A549 (cell line): ENCODE data around the gene CAPN14. TPM values are rescaled to one million over a fixed set of nuclear protein-coding genes. Genes with fewer than 3 reads are reported as not detected.

Experiments
- ATAC-seq, 2 experiments: fragments of 200-7000 bp in 1 of 2; fragments of >200 bp in 1 of 2; cut with Nextera tagmentation in 1 of 2; cut with Tn5 transposase in 1 of 2; 3 replicates each; pipeline versions ENCODE4 v1.8.0 to v1.9.1; 2018 to 2020; ENCODE audit warnings: mild to moderate bottlenecking in 1 of 2, moderate library complexity in 1 of 2
- CTCF ChIA-PET: fragments of 300-600 bp; sonication (Branson Sonifier 250); formaldehyde crosslinking; extraction: SDS; loops from one replicate; lab custom pipeline; 2021; ENCODE audit warnings: antibody characterized with exemption, inconsistent platforms; lab: Yijun Ruan, JAX
- POLR2A ChIA-PET: fragments of 350-600 bp; formaldehyde crosslinking; extraction: SDS; loops from one replicate; lab custom pipeline; 2021; ENCODE audit warnings: antibody characterized with exemption, inconsistent platforms; lab: Yijun Ruan, JAX
- DNase-seq, 2 experiments: peaks; one replicate each; pipeline versions ENCODE4 v3.0.0 to v3.0.0-alpha.2; 2011 to 2016; ENCODE audit warnings: low read depth in 1 of 2, low spot score in 1 of 2
- FAIRE-seq: peaks from 2 replicates; lab custom pipeline; 2011; peaks lifted over from hg19 to GRCh38; lab: Jason Lieb, UNC
- H3K27ac ChIP-seq, 2 experiments: fragments of >200 bp; sonication (Bioruptor Twin); formaldehyde crosslinking; 3 replicates each; pipeline ENCODE4 v1.5.1; 2016 to 2017
- H3K4me1 ChIP-seq: fragments of >200 bp; sonication (Bioruptor Twin); formaldehyde crosslinking; 3 replicates; pipeline ENCODE4 v1.6.1; 2016
- H3K4me2 ChIP-seq: fragments of >200 bp; sonication (Bioruptor Twin); formaldehyde crosslinking; 3 replicates; pipeline ENCODE4 v1.6.1; 2016
- H3K4me3 ChIP-seq: fragments of >200 bp; sonication (Bioruptor Twin); formaldehyde crosslinking; 3 replicates; pipeline ENCODE4 v1.5.1; 2016
- H3K9me3 ChIP-seq: fragments of >200 bp; sonication (Bioruptor Twin); formaldehyde crosslinking; 3 replicates; pipeline ENCODE4 v1.6.1; 2016
- CBX8 ChIP-seq: fragments of 200-600 bp; sonication (generic); IDR thresholded peaks from 2 replicates; pipeline ENCODE4 v1.6.1; 2016
- CHD2 ChIP-seq: fragments of 150-350 bp; IDR thresholded peaks from 2 replicates; pipeline ENCODE4 v1.6.1; 2014; ENCODE audit warnings: low read length; ENCODE audit not compliant: partially characterized antibody
- EHF ChIP-seq: fragments of 250-450 bp; sonication (Bioruptor Pico); IDR thresholded peaks from 2 replicates; pipeline ENCODE4 v1.5.0; 2020; ENCODE audit warnings: mild to moderate bottlenecking
- EHMT2 ChIP-seq: fragments of 200-600 bp; sonication (generic); IDR thresholded peaks from 2 replicates; pipeline ENCODE4 v1.6.1; 2016; ENCODE audit warnings: antibody characterized with exemption, low read depth, mild to moderate bottlenecking, moderate library complexity
- FOSB ChIP-seq: fragments of 250-450 bp; sonication (Bioruptor Pico); IDR thresholded peaks from 2 replicates; pipeline ENCODE4 v1.5.0; 2020; ENCODE audit warnings: mild to moderate bottlenecking, moderate library complexity
- HEYL ChIP-seq: fragments of 250-450 bp; sonication (Bioruptor Pico); IDR thresholded peaks from 2 replicates; pipeline ENCODE4 v1.8.0; 2021; ENCODE audit warnings: mild to moderate bottlenecking, moderate library complexity
- KDM1A ChIP-seq: fragments of 200-600 bp; sonication (generic); IDR thresholded peaks from 2 replicates; pipeline ENCODE4 v1.6.1; 2016; ENCODE audit warnings: low read depth, mild to moderate bottlenecking
- KDM5A ChIP-seq: fragments of 200-600 bp; sonication (generic); IDR thresholded peaks from 2 replicates; pipeline ENCODE4 v1.6.1; 2016; ENCODE audit warnings: antibody characterized with exemption, mild to moderate bottlenecking
- MAFK ChIP-seq: fragments of 450-650 bp; IDR thresholded peaks from 2 replicates; pipeline ENCODE4 v1.6.1; 2014; ENCODE audit not compliant: partially characterized antibody
- NR3C1 ChIP-seq: fragments of >200 bp; sonication (Bioruptor Twin); formaldehyde crosslinking; IDR thresholded peaks from 3 replicates; pipeline ENCODE4 v1.6.1; 2017
- POLR2AphosphoS2 ChIP-seq: conservative IDR thresholded peaks from 2 replicates; pipeline ENCODE4 v1.6.1; 2012; ENCODE audit warnings: low read length, improper control_type of control experiment, inconsistent platforms
- RAD21 ChIP-seq, 2 experiments: fragments of >200 bp in 1 of 2; sonication (Bioruptor Twin) in 1 of 2; formaldehyde crosslinking in 1 of 2; IDR thresholded peaks in 1 of 2; conservative IDR thresholded peaks in 1 of 2; 2 replicates in 1 of 2; 3 replicates in 1 of 2; pipeline ENCODE4 v1.6.1; 2012 to 2018; ENCODE audit warnings: inconsistent platforms in 1 of 2
- RFX5 ChIP-seq: fragments of 450-650 bp; IDR thresholded peaks from 2 replicates; pipeline ENCODE4 v1.7.1; 2014; ENCODE audit warnings: antibody characterized with exemption, mild to moderate bottlenecking, moderate library complexity
- RNF2 ChIP-seq: fragments of 200-600 bp; sonication (generic); IDR thresholded peaks from 2 replicates; pipeline ENCODE4 v1.6.1; 2016; ENCODE audit warnings: low read depth, mild to moderate bottlenecking, antibody characterized with exemption, moderate library complexity, borderline replicate concordance
- SMC3 ChIP-seq: fragments of >200 bp; sonication (Bioruptor Twin); formaldehyde crosslinking; IDR thresholded peaks from 3 replicates; pipeline ENCODE4 v1.6.1; 2018; ENCODE audit warnings: inconsistent platforms
- TP53 ChIP-seq: fragments of 250-450 bp; sonication (Bioruptor Pico); IDR thresholded peaks from 2 replicates; pipeline ENCODE4 v1.5.0; 2021; ENCODE audit warnings: mild to moderate bottlenecking, moderate library complexity
- ZFP36 ChIP-seq: fragments of 450-650 bp; IDR thresholded peaks from 2 replicates; pipeline ENCODE4 v1.6.1; 2014; ENCODE audit warnings: borderline replicate concordance; ENCODE audit not compliant: partially characterized antibody
- ZSCAN20 ChIP-seq: fragments of 250-450 bp; sonication (Bioruptor Pico); IDR thresholded peaks from 2 replicates; pipeline ENCODE4 v1.8.0; 2022; ENCODE audit warnings: mild to moderate bottlenecking, moderate library complexity
- WGBS: methylation state at CpG from one replicate; pipeline ENCODE4 v1.1.6; 2017; ENCODE audit errors: missing lambda C conversion rate; 5-methylcytosine and 5-hydroxymethylcytosine counted together
- polyA plus RNA-seq, 4 experiments: library from polyadenylated mRNA; depleted of rRNA in 3 of 4; stranded (reverse); fragments of >200 nt; fragmentation: RNase III in 1 of 4; extraction: RNeasy Plus Mini Kit Qiagen cat#74134 plus additional on column Dnase treatment in 1 of 4; gene quantifications; 2 replicates in 3 of 4; 3 replicates in 1 of 4; pipeline ENCODE4 v1.2.3, GENCODE V29; 2011 to 2017
- TF ChIP-seq, protein P1 (sequence below): fragments of >200 bp; sonication (Bioruptor Twin); formaldehyde crosslinking; IDR thresholded peaks from 3 replicates; pipeline ENCODE4 v1.5.1; 2016
- TF ChIP-seq, protein P2 (sequence below): IDR thresholded peaks from 2 replicates; pipeline ENCODE4 v1.6.1; 2012
- TF ChIP-seq, protein P3 (sequence below): fragments of 200-600 bp; sonication (generic); IDR thresholded peaks from 2 replicates; pipeline ENCODE4 v1.6.1; 2016; ENCODE audit warnings: antibody characterized with exemption, mild to moderate bottlenecking, moderate library complexity

CAPN14 gene
- polyA plus RNA-seq, 2 of the 4 experiments (the other 2 are of a cell fraction): 0.04 to 0.06 TPM

DNA sequence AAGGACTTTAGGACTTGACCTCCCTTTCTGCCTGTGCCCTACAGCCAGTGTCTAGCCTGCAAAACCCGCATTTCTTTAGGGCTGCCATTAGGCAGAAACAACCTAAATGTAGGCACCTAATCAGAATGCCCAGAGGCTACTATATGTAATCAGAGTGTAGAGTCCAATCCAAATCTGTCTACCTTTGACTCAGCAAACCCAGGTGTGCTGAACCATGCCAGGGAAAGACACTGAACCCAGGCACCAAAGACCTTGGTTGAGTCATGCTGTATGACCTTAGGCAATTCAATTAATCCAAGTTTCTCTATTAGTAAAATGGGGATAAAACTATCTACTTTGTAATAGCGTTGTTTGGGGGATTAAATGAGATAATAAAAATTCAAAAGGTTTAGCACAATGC lies 20.7 kb downstream of the CAPN14 start (continued):
- TF ChIP-seq, protein P1, sequence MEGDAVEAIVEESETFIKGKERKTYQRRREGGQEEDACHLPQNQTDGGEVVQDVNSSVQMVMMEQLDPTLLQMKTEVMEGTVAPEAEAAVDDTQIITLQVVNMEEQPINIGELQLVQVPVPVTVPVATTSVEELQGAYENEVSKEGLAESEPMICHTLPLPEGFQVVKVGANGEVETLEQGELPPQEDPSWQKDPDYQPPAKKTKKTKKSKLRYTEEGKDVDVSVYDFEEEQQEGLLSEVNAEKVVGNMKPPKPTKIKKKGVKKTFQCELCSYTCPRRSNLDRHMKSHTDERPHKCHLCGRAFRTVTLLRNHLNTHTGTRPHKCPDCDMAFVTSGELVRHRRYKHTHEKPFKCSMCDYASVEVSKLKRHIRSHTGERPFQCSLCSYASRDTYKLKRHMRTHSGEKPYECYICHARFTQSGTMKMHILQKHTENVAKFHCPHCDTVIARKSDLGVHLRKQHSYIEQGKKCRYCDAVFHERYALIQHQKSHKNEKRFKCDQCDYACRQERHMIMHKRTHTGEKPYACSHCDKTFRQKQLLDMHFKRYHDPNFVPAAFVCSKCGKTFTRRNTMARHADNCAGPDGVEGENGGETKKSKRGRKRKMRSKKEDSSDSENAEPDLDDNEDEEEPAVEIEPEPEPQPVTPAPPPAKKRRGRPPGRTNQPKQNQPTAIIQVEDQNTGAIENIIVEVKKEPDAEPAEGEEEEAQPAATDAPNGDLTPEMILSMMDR: no peak
- no peak for TF ChIP-seq HEYL

DNA sequence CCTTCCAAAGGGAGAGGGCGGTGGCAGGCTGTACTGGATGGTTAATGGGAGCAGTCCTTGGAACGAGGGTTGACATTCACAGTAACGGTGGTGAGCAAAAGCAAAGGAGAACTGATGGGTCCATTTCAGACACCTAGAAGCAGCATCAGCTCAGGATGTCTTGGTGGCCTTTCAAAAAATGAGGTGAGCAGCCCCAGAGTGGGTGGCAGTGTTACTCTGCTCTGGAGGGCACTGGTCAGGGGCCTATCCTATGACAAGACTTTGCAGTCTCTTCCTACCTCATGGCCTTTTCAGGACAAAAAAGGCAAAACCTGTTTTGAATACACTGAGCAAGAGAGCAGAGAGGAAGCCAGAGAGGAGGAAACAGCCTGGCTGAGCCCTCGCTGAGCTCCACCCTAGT lies 23.5 kb downstream of the CAPN14 start:
- ATAC-seq (no peak), DNase-seq (no peak), FAIRE-seq (no peak)
- ChIA-PET CTCF (interaction anchor here (0.6 to 2.3 kb wide), 6 partner anchors 10 to 440 kb away, joined by 3 to 7 read pairs (median 4); partner anchors contain the start of gene GALNT14), POLR2A (no interaction called here)
- whole genome bisulfite sequencing: 52% methylated on average over 4 of the region's 4 CpGs
- no peak overlapping the region for H3K4me3 ChIP-seq
- H3K9me3 ChIP-seq: no peaks in the 10 kb centered on the region
- H3K4me1 ChIP-seq: no peaks in the 10 kb centered on the region
- H3K4me2 ChIP-seq: no peak overlapping the region
- no peak overlapping the region for H3K27ac ChIP-seq
- TF ChIP-seq, protein P1: no peak

DNA sequence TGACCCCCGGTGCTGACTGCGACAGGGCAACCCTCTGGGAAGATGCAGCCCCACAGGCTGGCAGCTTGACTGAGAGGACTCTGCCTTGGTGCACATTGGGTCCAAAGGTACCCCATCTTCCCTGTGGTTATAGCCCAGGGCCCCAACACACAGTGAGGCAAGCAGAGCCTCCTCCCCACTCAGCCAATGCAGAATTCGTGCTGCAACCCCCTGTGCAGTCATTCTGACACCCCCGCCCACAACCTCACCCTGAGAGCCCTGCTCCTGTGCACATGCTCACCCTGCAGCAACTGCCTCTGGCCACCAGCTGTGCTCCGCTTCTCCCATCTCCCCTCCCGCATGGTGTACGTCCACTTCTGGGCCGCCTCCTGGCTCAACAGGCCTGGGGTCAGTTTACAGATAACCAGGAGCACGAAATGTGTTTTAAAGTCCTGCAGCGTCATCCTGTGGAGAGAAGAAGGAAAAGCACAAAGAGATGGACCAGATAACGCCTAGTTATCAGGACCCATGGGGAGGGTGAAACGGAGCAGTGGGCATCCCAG lies 24.4 kb downstream of the CAPN14 start:
- ATAC-seq (no peak), DNase-seq (no peak), FAIRE-seq (no peak)

DNA sequence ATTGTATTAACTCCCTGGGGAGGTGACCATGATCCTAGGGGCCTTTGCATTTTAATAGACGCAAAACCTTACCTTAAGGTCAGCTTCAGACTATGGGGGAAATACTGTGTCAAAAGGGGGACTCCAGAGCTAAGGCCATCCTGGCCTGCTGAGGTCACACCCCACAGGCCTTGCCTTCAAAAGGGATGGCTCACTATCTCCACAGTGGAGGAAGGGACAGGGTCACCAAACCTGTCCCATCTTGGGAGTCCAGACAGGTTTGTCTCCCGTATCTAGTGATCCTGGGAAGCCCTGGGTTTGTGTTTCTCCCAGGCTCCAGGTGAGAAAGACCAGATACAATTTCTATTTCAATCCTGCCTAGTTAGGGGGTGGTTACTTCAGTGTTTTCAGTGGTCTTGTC lies 24.9 kb downstream of the CAPN14 start:
- FAIRE-seq (no peak), ATAC-seq (no peak), DNase-seq (no peak)
- Histone ChIP-seq H3K9me3 (no peaks in the 10 kb centered on the region), H3K4me1 (no peaks in the 10 kb centered on the region), H3K27ac (no peak overlapping the region), H3K4me2 (no peak overlapping the region), H3K4me3 (no peak overlapping the region)
- WGBS: 55% methylated on average over 2 of the region's 2 CpGs
- CTCF ChIA-PET: no interaction called here
- POLR2A ChIA-PET: no interaction called here
- TF ChIP-seq ZSCAN20 (CRISPR knock-in tag) (no peak), FOSB (CRISPR knock-in tag) (no peak), EHF (no peak), RFX5 (no peak), EHMT2 (no peak), KDM1A (no peak), TP53 (CRISPR knock-in tag) (no peak), ZFP36 (no peak), POLR2AphosphoS2 (no peak), CBX8 (no peak), CHD2 (no peak), SMC3 (no peak), KDM5A (no peak)
- TF ChIP-seq, protein P2, sequence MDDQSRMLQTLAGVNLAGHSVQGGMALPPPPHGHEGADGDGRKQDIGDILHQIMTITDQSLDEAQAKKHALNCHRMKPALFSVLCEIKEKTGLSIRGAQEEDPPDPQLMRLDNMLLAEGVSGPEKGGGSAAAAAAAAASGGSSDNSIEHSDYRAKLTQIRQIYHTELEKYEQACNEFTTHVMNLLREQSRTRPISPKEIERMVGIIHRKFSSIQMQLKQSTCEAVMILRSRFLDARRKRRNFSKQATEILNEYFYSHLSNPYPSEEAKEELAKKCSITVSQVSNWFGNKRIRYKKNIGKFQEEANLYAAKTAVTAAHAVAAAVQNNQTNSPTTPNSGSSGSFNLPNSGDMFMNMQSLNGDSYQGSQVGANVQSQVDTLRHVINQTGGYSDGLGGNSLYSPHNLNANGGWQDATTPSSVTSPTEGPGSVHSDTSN: no peak
- TF ChIP-seq, protein P3, sequence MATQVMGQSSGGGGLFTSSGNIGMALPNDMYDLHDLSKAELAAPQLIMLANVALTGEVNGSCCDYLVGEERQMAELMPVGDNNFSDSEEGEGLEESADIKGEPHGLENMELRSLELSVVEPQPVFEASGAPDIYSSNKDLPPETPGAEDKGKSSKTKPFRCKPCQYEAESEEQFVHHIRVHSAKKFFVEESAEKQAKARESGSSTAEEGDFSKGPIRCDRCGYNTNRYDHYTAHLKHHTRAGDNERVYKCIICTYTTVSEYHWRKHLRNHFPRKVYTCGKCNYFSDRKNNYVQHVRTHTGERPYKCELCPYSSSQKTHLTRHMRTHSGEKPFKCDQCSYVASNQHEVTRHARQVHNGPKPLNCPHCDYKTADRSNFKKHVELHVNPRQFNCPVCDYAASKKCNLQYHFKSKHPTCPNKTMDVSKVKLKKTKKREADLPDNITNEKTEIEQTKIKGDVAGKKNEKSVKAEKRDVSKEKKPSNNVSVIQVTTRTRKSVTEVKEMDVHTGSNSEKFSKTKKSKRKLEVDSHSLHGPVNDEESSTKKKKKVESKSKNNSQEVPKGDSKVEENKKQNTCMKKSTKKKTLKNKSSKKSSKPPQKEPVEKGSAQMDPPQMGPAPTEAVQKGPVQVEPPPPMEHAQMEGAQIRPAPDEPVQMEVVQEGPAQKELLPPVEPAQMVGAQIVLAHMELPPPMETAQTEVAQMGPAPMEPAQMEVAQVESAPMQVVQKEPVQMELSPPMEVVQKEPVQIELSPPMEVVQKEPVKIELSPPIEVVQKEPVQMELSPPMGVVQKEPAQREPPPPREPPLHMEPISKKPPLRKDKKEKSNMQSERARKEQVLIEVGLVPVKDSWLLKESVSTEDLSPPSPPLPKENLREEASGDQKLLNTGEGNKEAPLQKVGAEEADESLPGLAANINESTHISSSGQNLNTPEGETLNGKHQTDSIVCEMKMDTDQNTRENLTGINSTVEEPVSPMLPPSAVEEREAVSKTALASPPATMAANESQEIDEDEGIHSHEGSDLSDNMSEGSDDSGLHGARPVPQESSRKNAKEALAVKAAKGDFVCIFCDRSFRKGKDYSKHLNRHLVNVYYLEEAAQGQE: no peak
- TF ChIP-seq, protein P1: no peak

More for the DNA sequence above, 24.4 kb downstream of the CAPN14 start:
- CTCF ChIA-PET: interaction anchor here (0.6 to 2.3 kb wide), 2 partner anchors 141 to 440 kb away, joined by 3 to 7 read pairs; no protein-coding TSS in a partner anchor
- Histone ChIP-seq H3K4me3 (no peak overlapping the region), H3K9me3 (no peaks in the 10 kb centered on the region), H3K4me2 (no peak overlapping the region), H3K4me1 (no peaks in the 10 kb centered on the region), H3K27ac (no peak overlapping the region)
- 64% methylated on average over 12 of the region's 12 CpGs for WGBS
- TF ChIP-seq RNF2 (no peak), CHD2 (no peak), RAD21 (conservative IDR thresholded peaks at IDR 0.05 in 1 of 2, IDR thresholded peaks at IDR 0.05 in 1 of 2) (no peak), MAFK (peak; percentile 3), NR3C1 (no peak)
- POLR2A ChIA-PET: no interaction called here
